SK-N-SH treated with all-trans-retinoic acid at 6 μM for 48 hours (cell line): Measurements from ENCODE around the gene BCL6B.
A peak's percentile ranks its signal among the peaks of the same experiment; 100 is the strongest.

Experiments
- ATAC-seq: fragments of 200-7000 bp; cut with Tn5 transposase; 3 replicates; pipeline ENCODE4 v1.9.1; 2020; ENCODE audit warnings: mild to moderate bottlenecking, moderate library complexity
- ARNTL ChIP-seq: fragments of 450-650 bp; formaldehyde crosslinking; IDR thresholded peaks from 2 replicates; pipeline ENCODE4 v1.5.0; 2020; ENCODE audit warnings: low read depth, mild to moderate bottlenecking, moderate library complexity, borderline replicate concordance
- ESRRG ChIP-seq: fragments of 250-450 bp; sonication (Bioruptor Pico); IDR thresholded peaks from 2 replicates; pipeline ENCODE4 v1.6.1; 2021; ENCODE audit warnings: mild to moderate bottlenecking
- GLIS3 ChIP-seq: fragments of 250-450 bp; sonication (Bioruptor Pico); IDR thresholded peaks from 2 replicates; pipeline ENCODE4 v1.5.0; 2020; ENCODE audit warnings: mild to moderate bottlenecking, moderate library complexity
- ISL1 ChIP-seq: fragments of 250-450 bp; sonication (Bioruptor Pico); IDR thresholded peaks from 2 replicates; pipeline ENCODE4 v2.1.2; 2022; ENCODE audit warnings: mild to moderate bottlenecking, moderate library complexity
- OSR1 ChIP-seq: fragments of 250-450 bp; sonication (Bioruptor Pico); IDR thresholded peaks from 2 replicates; pipeline ENCODE4 v1.8.0; 2022; ENCODE audit warnings: moderate library complexity, mild to moderate bottlenecking, inconsistent platforms
- PPARA ChIP-seq: fragments of 250-450 bp; sonication (Bioruptor Pico); IDR thresholded peaks from 2 replicates; pipeline ENCODE4 v1.5.0; 2020; ENCODE audit warnings: mild to moderate bottlenecking, borderline replicate concordance
- RARB ChIP-seq: fragments of 250-450 bp; sonication (Bioruptor Pico); IDR thresholded peaks from 2 replicates; pipeline ENCODE4 v1.8.0; 2021; ENCODE audit warnings: mild to moderate bottlenecking, moderate library complexity
- SNAI2 ChIP-seq: fragments of 250-450 bp; sonication (Bioruptor Pico); IDR thresholded peaks from 2 replicates; pipeline ENCODE4 v1.5.0; 2020; ENCODE audit warnings: mild to moderate bottlenecking, moderate library complexity
- TCF4 ChIP-seq: fragments of 250-450 bp; sonication (Bioruptor Pico); IDR thresholded peaks from 2 replicates; pipeline ENCODE4 v1.8.0; 2021; ENCODE audit warnings: mild to moderate bottlenecking, moderate library complexity, borderline replicate concordance
- TOX ChIP-seq: fragments of 250-450 bp; sonication (Bioruptor Pico); IDR thresholded peaks from 2 replicates; pipeline ENCODE4 v1.8.0; 2021; ENCODE audit warnings: mild to moderate bottlenecking, moderate library complexity, borderline replicate concordance
- ZC3H10 ChIP-seq: fragments of 250-450 bp; sonication (Bioruptor Pico); IDR thresholded peaks from 2 replicates; pipeline ENCODE4 v1.5.1; 2021; ENCODE audit warnings: mild to moderate bottlenecking, moderate library complexity
- ZFP3 ChIP-seq: fragments of 250-450 bp; sonication (Bioruptor Pico); IDR thresholded peaks from 2 replicates; pipeline ENCODE4 v1.5.0; 2020; ENCODE audit warnings: mild to moderate bottlenecking, moderate library complexity
- ZFP30 ChIP-seq: fragments of 450-650 bp; formaldehyde crosslinking; IDR thresholded peaks from 2 replicates; pipeline ENCODE4 v1.5.0; 2022; ENCODE audit warnings: mild to moderate bottlenecking, moderate library complexity
- ZNF8 ChIP-seq: fragments of 450-650 bp; formaldehyde crosslinking; IDR thresholded peaks from 2 replicates; pipeline ENCODE4 v1.5.0; 2020; ENCODE audit warnings: mild to moderate bottlenecking, moderate library complexity
- TF ChIP-seq, protein P1 (sequence below): fragments of 250-450 bp; sonication (Bioruptor Pico); IDR thresholded peaks from 2 replicates; pipeline ENCODE4 v1.5.1; 2020; ENCODE audit warnings: low read depth, mild to moderate bottlenecking, moderate library complexity
- TF ChIP-seq, protein P2 (sequence below): fragments of 250-450 bp; sonication (Bioruptor Pico); IDR thresholded peaks from 2 replicates; pipeline ENCODE4 v1.8.0; 2020; ENCODE audit warnings: mild to moderate bottlenecking, moderate library complexity, borderline replicate concordance
- TF ChIP-seq, protein P3 (sequence below): fragments of 250-450 bp; sonication (Bioruptor Pico); IDR thresholded peaks from 2 replicates; pipeline ENCODE4 v1.5.0; 2020; ENCODE audit warnings: mild to moderate bottlenecking, moderate library complexity
- TF ChIP-seq, protein P4 (sequence below): fragments of 250-450 bp; sonication (Bioruptor Pico); IDR thresholded peaks from 2 replicates; pipeline ENCODE4 v1.5.1; 2021; ENCODE audit warnings: mild to moderate bottlenecking, moderate library complexity
- TF ChIP-seq, protein P5 (sequence below): fragments of 250-450 bp; sonication (Bioruptor Pico); IDR thresholded peaks from 2 replicates; pipeline ENCODE4 v1.8.0; 2021; ENCODE audit warnings: low read depth, mild to moderate bottlenecking, moderate library complexity, borderline replicate concordance

BCL6B gene

DNA sequence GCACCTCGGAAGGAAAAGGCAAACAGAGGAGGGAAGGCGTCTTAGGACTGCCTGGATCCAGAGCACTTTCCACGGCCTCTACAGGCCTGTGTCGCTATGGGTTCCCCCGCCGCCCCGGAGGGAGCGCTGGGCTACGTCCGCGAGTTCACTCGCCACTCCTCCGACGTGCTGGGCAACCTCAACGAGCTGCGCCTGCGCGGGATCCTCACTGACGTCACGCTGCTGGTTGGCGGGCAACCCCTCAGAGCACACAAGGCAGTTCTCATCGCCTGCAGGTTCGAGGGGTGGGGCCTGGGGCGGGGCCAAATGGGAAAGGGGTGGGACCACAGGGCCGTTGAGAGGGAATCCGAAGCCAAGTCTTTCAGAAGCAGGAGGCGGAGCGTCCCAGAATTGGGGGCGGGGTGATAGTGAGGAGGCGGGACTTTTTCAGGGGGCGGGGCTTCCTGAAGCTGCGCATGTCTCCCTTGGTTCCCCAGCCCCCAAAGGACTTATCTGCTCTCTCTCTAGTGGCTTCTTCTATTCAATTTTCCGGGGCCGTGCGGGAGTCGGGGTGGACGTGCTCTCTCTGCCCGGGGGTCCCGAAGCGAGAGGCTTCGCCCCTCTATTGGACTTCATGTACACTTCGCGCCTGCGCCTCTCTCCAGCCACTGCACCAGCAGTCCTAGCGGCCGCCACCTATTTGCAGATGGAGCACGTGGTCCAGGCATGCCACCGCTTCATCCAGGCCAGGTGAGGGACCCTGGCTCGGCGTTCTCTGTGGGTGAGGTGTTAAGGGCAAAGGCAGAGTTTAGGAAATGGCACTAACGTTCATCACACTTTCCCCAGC is 939 bp downstream of the BCL6B start:
- peak; percentile 60 for ATAC-seq

DNA sequence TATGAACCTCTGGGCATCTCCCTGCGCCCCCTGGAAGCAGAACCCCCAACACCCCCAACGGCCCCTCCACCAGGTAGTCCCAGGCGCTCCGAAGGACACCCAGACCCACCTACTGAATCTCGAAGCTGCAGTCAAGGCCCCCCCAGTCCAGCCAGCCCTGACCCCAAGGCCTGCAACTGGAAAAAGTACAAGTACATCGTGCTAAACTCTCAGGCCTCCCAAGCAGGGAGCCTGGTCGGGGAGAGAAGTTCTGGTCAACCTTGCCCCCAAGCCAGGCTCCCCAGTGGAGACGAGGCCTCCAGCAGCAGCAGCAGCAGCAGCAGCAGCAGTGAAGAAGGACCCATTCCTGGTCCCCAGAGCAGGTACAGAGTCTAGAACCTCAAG is 1.5 kb downstream of the BCL6B start:
- no peak for ATAC-seq
- TF ChIP-seq ISL1 (CRISPR knock-in tag): no peak
- no peak for TF ChIP-seq ESRRG
- TF ChIP-seq PPARA (CRISPR knock-in tag): no peak
- TF ChIP-seq TOX (CRISPR knock-in tag): no peak
- TF ChIP-seq ARNTL (CRISPR knock-in tag): no peak
- no peak for TF ChIP-seq ZNF8
- TF ChIP-seq OSR1 (CRISPR knock-in tag): no peak
- no peak for TF ChIP-seq ZFP30
- TF ChIP-seq, protein P1, sequence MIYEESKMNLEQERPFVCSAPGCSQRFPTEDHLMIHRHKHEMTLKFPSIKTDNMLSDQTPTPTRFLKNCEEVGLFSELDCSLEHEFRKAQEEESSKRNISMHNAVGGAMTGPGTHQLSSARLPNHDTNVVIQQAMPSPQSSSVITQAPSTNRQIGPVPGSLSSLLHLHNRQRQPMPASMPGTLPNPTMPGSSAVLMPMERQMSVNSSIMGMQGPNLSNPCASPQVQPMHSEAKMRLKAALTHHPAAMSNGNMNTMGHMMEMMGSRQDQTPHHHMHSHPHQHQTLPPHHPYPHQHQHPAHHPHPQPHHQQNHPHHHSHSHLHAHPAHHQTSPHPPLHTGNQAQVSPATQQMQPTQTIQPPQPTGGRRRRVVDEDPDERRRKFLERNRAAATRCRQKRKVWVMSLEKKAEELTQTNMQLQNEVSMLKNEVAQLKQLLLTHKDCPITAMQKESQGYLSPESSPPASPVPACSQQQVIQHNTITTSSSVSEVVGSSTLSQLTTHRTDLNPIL (CRISPR knock-in tag): no peak
- TF ChIP-seq, protein P2, sequence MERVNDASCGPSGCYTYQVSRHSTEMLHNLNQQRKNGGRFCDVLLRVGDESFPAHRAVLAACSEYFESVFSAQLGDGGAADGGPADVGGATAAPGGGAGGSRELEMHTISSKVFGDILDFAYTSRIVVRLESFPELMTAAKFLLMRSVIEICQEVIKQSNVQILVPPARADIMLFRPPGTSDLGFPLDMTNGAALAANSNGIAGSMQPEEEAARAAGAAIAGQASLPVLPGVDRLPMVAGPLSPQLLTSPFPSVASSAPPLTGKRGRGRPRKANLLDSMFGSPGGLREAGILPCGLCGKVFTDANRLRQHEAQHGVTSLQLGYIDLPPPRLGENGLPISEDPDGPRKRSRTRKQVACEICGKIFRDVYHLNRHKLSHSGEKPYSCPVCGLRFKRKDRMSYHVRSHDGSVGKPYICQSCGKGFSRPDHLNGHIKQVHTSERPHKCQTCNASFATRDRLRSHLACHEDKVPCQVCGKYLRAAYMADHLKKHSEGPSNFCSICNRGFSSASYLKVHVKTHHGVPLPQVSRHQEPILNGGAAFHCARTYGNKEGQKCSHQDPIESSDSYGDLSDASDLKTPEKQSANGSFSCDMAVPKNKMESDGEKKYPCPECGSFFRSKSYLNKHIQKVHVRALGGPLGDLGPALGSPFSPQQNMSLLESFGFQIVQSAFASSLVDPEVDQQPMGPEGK: no peak
- TF ChIP-seq ZFP3 (CRISPR knock-in tag): no peak
- TF ChIP-seq SNAI2 (CRISPR knock-in tag): no peak
- no peak for TF ChIP-seq GLIS3 (CRISPR knock-in tag)
- TF ChIP-seq TCF4: no peak
- TF ChIP-seq, protein P3, sequence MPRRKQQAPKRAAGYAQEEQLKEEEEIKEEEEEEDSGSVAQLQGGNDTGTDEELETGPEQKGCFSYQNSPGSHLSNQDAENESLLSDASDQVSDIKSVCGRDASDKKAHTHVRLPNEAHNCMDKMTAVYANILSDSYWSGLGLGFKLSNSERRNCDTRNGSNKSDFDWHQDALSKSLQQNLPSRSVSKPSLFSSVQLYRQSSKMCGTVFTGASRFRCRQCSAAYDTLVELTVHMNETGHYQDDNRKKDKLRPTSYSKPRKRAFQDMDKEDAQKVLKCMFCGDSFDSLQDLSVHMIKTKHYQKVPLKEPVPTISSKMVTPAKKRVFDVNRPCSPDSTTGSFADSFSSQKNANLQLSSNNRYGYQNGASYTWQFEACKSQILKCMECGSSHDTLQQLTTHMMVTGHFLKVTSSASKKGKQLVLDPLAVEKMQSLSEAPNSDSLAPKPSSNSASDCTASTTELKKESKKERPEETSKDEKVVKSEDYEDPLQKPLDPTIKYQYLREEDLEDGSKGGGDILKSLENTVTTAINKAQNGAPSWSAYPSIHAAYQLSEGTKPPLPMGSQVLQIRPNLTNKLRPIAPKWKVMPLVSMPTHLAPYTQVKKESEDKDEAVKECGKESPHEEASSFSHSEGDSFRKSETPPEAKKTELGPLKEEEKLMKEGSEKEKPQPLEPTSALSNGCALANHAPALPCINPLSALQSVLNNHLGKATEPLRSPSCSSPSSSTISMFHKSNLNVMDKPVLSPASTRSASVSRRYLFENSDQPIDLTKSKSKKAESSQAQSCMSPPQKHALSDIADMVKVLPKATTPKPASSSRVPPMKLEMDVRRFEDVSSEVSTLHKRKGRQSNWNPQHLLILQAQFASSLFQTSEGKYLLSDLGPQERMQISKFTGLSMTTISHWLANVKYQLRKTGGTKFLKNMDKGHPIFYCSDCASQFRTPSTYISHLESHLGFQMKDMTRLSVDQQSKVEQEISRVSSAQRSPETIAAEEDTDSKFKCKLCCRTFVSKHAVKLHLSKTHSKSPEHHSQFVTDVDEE (CRISPR knock-in tag): no peak
- TF ChIP-seq RARB (CRISPR knock-in tag): no peak
- TF ChIP-seq, protein P4, sequence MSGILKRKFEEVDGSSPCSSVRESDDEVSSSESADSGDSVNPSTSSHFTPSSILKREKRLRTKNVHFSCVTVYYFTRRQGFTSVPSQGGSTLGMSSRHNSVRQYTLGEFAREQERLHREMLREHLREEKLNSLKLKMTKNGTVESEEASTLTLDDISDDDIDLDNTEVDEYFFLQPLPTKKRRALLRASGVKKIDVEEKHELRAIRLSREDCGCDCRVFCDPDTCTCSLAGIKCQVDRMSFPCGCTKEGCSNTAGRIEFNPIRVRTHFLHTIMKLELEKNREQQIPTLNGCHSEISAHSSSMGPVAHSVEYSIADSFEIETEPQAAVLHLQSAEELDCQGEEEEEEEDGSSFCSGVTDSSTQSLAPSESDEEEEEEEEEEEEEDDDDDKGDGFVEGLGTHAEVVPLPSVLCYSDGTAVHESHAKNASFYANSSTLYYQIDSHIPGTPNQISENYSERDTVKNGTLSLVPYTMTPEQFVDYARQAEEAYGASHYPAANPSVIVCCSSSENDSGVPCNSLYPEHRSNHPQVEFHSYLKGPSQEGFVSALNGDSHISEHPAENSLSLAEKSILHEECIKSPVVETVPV: no peak
- no peak for TF ChIP-seq ZC3H10 (CRISPR knock-in tag)
- TF ChIP-seq, all 23 proteins: peak for 0

More for the DNA sequence above, 939 bp downstream of the BCL6B start:
- TF ChIP-seq ESRRG: no peak
- no peak for TF ChIP-seq RARB (CRISPR knock-in tag)
- TF ChIP-seq, protein P1 (CRISPR knock-in tag): no peak
- TF ChIP-seq, protein P2: no peak
- TF ChIP-seq, protein P5, sequence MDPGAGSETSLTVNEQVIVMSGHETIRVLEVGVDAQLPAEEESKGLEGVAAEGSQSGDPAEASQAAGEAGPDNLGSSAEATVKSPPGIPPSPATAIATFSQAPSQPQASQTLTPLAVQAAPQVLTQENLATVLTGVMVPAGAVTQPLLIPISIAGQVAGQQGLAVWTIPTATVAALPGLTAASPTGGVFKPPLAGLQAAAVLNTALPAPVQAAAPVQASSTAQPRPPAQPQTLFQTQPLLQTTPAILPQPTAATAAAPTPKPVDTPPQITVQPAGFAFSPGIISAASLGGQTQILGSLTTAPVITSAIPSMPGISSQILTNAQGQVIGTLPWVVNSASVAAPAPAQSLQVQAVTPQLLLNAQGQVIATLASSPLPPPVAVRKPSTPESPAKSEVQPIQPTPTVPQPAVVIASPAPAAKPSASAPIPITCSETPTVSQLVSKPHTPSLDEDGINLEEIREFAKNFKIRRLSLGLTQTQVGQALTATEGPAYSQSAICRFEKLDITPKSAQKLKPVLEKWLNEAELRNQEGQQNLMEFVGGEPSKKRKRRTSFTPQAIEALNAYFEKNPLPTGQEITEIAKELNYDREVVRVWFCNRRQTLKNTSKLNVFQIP: no peak
- TF ChIP-seq OSR1 (CRISPR knock-in tag): no peak
- TF ChIP-seq TCF4: no peak
